Testis (tissue), 3 donors: ENCODE results near the gene SVEP1. TPM values are rescaled to one million over a fixed set of nuclear protein-coding genes. Genes with fewer than 3 reads are reported as not detected.
"Not testable (repeated sequence)": the region's sequence is repeated elsewhere in the genome, so short reads cannot be mapped to it uniquely, and the experiment has no call there.

Source experiments
- DNase-seq: peaks from one replicate; pipeline ENCODE4 v3.0.0-alpha.2; 2019
- H3K27ac ChIP-seq, 2 donors: fragments of 200-600 bp; sonication (generic); one replicate each; pipeline ENCODE4 v1.5.1; 2019
- H3K27me3 ChIP-seq: fragments of 200-600 bp; sonication (generic); one replicate; pipeline ENCODE4 v1.5.1; 2019
- H3K36me3 ChIP-seq: fragments of 200-600 bp; sonication (generic); one replicate; pipeline ENCODE4 v1.5.1; 2017; ENCODE audit warnings: low read depth; ENCODE audit errors: missing control alignments
- H3K4me1 ChIP-seq: fragments of 200-600 bp; sonication (generic); one replicate; pipeline ENCODE4 v1.5.1; 2019
- H3K4me3 ChIP-seq, 2 donors: fragments of 200-600 bp; sonication (generic); one replicate each; pipeline ENCODE4 v1.5.1; 2017 to 2019
- H3K9me3 ChIP-seq: fragments of 200-600 bp; sonication (generic); one replicate; pipeline ENCODE4 v1.5.1; 2017
- POLR2A ChIP-seq: fragments of 450-650 bp; IDR thresholded peaks from one replicate; pipeline ENCODE4 v1.6.1; 2017; ENCODE audit warnings: antibody characterized with exemption, mild to moderate bottlenecking, moderate library complexity
- WGBS, 2 donors: methylation state at CpG; one replicate each; pipeline ENCODE4 v1.1.5; 2018; 5-methylcytosine and 5-hydroxymethylcytosine counted together
- intact Hi-C: fragments of 100-400 bp; cut with DNase I; formaldehyde crosslinking; loops from one replicate; pipeline ENCODE4 v1.15.1; 2023; ENCODE audit warnings: low total_unique reads
- polyA plus RNA-seq: library from polyadenylated mRNA; stranded (reverse); fragments of 350-450 nt; fragmentation: Illumina TruSeq; extraction: RNeasy Lipid Tissue Mini Kit (QIAGEN cat#74804); gene quantifications from one replicate; pipeline ENCODE4 v1.2.3, GENCODE V29; 2014; ENCODE audit warnings: low read depth, low replicate concordance; ENCODE audit not compliant: insufficient read depth
- total RNA-seq, 2 donors: library from RNA; depleted of rRNA; stranded (reverse); fragments of >200 nt; gene quantifications; one replicate each; pipeline ENCODE4 v1.2.3, GENCODE V29; 2016
- TF ChIP-seq, protein P1 (sequence below), 3 experiments: fragments of 450-650 bp in 2 of 3; fragments of 200-600 bp in 1 of 3; sonication (generic) in 1 of 3; IDR thresholded peaks; one replicate each; pipeline ENCODE4 v1.5.1; 2016 to 2019; ENCODE audit warnings: antibody characterized with exemption in 3 of 3, mild to moderate bottlenecking in 2 of 3, moderate library complexity in 1 of 3

The SVEP1 gene
- total and polyA plus RNA-seq, 3 donors from 2014 or later = 4.6 to 7.9 (median 6.9) TPM

DNA sequence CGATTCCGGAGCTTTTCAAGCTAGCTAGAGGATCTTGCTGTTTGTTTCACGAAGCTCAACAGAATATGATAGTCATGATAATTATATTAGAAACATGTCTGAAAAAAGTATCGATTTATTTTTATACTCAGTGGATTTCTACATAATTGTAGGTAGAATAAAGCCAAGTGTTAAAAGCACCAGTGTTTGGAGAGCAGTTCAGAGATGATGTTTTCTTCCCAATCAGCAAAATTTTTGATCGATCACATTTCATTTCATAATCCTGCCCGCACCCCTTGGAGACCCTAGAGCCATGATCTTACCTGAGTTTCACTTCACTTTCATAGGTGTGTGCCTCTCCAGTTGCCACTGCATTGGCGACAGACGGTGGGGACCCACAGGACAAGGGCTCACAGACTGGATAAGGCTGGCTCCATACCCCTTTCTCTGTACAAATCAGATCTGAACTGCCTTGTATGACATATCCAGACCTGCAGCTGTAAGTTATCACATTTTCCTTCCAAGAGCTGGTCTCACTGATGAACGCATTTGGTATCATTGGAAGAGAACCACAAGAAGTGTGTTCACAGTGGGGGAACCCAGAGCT lies 173.6 kb downstream of the SVEP1 start:
- no peaks in the 10 kb centered on the region for H3K4me1 ChIP-seq
- DNase-seq = no peak
- H3K9me3 ChIP-seq = no peaks in the 10 kb centered on the region
- H3K27me3 ChIP-seq = no peaks in the 10 kb centered on the region
- H3K27ac ChIP-seq = no peak overlapping the region
- no peak for TF ChIP-seq POLR2A
- TF ChIP-seq, protein P1, sequence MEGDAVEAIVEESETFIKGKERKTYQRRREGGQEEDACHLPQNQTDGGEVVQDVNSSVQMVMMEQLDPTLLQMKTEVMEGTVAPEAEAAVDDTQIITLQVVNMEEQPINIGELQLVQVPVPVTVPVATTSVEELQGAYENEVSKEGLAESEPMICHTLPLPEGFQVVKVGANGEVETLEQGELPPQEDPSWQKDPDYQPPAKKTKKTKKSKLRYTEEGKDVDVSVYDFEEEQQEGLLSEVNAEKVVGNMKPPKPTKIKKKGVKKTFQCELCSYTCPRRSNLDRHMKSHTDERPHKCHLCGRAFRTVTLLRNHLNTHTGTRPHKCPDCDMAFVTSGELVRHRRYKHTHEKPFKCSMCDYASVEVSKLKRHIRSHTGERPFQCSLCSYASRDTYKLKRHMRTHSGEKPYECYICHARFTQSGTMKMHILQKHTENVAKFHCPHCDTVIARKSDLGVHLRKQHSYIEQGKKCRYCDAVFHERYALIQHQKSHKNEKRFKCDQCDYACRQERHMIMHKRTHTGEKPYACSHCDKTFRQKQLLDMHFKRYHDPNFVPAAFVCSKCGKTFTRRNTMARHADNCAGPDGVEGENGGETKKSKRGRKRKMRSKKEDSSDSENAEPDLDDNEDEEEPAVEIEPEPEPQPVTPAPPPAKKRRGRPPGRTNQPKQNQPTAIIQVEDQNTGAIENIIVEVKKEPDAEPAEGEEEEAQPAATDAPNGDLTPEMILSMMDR (IDR thresholded peaks at IDR 0.05) = no peak
- 85 to 89% methylated on average over 9 of the region's 9 CpGs for WGBS, 2 donors
- H3K4me3 ChIP-seq = no peak overlapping the region
- H3K36me3 ChIP-seq = no peaks in the 10 kb centered on the region
- intact Hi-C loops = no loop called here

DNA sequence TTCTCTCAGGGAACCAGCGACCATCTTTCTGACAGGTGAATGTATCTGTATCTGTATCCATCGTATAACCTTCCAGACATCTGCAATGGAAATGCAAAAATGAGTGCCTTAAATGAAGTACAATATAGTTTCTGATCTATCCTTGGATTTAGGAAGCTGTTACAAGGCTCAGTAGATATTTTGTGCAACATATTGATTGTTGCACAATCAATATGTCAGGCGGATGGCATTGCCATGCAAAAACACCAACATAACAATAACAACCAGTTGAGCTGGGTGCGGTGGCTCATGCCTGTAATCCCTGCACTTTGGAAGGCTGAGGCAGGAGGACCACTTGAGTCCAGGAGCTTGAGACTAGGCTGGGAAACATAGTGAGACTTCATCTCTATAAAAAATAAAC lies 175.1 kb downstream of the SVEP1 start:
- Histone ChIP-seq H3K4me3 (no peak overlapping the region), H3K9me3 (no peaks in the 10 kb centered on the region), H3K27me3 (no peaks in the 10 kb centered on the region), H3K36me3 (no peaks in the 10 kb centered on the region), H3K4me1 (no peaks in the 10 kb centered on the region), H3K27ac (no peak overlapping the region)
- TF ChIP-seq, protein P1 (IDR thresholded peaks at IDR 0.05) = no peak
- TF ChIP-seq POLR2A = no peak
- intact Hi-C loops = no loop called here
- DNase-seq = no peak
- 84 to 91% methylated on average over 4 of the region's 4 CpGs for WGBS, 2 donors

DNA sequence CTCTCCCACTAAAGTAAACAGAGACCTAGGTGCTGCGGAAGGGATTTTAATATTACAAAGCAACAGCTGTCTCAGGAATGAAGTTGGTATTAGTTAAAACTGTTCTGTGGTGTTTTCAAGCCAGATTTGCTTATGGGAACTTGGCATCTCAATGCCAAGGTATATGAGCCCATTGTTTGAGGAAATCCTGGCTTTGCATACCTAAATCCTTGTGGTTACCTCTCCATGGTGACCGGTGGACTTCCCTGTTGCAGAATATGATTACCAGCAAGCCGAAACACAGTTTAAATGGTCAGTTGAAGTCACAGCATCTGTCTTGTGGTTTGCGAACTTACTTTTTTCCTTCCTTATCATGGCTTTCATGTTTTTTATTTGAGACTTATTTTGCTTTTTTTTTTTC lies 179.6 kb downstream of the SVEP1 start:
- TF ChIP-seq, protein P1 (IDR thresholded peaks at IDR 0.05) = no peak
- TF ChIP-seq POLR2A = no peak
- Histone ChIP-seq H3K9me3 (no peaks in the 10 kb centered on the region), H3K4me1 (no peaks in the 10 kb centered on the region), H3K4me3 (no peak overlapping the region), H3K36me3 (no peaks in the 10 kb centered on the region), H3K27ac (no peak overlapping the region), H3K27me3 (no peaks in the 10 kb centered on the region)
- no peak for DNase-seq
- intact Hi-C loops = no loop called here
- 90% methylated on average over 4 of the region's 4 CpGs for WGBS, 2 donors

DNA sequence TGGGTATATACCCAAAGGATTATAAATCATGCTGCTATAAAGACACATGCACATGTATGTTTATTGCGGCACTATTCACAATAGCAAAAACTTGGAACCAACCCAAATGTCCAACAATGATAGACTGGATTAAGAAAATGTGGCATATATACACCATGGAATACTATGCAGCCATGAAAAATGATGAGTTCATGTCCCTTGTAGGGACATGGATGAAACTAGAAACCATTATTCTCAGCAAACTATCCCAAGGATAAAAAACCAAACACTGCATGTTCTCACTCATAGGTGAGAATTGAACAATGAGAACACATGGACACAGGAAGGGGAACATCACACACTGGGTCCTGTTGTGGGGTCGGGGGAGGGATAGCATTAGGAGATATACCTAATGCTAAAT lies 180.5 kb downstream of the SVEP1 start:
- WGBS, 2 donors = 0 to 73% methylated on average over 1 to 2 of the region's 2 CpGs
- H3K4me3 ChIP-seq, H3K27ac ChIP-seq, intact Hi-C loops, H3K4me1 ChIP-seq, H3K9me3 ChIP-seq, DNase-seq, H3K27me3 ChIP-seq, H3K36me3 ChIP-seq: not testable (repeated sequence)

DNA sequence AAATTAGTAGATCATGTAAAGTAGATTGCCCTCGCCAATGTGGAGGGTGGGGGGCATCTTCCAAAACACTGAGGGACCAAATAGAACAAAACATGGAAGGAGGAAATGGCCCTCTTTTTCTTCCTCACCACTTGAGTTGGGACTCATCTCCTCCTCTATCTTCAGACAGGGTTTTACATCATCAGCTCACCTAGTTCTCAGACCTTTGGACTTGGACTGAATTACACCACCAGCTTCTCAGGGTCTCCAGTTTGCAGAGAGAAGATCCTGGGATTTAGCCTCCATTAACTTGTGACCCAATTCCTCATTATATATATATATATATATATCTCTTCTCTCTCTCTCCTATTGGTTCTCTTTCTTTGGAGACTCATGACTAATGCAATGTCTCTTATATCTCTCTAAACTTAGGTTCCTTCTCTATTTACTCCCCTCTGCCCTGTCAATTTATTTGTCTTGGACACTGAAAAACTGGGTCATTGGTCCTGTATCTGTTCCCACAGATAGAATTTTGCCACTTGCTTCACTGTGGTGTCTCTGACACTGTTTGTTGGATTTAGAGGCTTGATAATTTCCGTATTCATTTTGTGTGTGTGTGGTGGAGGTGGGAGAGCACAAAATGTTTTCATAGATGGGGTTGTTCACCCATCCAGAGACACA lies 187.6 kb downstream of the SVEP1 start:
- 85 to 87% methylated on average over 2 of the region's 2 CpGs for WGBS, 2 donors
- Histone ChIP-seq H3K4me3 (no peak overlapping the region), H3K4me1 (no peaks in the 10 kb centered on the region), H3K36me3 (no peaks in the 10 kb centered on the region), H3K27ac (no peak overlapping the region), H3K9me3 (no peaks in the 10 kb centered on the region), H3K27me3 (no peaks in the 10 kb centered on the region)
- intact Hi-C loops = no loop called here
- no peak for DNase-seq
- no peak for TF ChIP-seq POLR2A
- TF ChIP-seq, protein P1 (IDR thresholded peaks at IDR 0.05) = no peak
